ENCODE data around the gene SH3GL3.

DNA sequence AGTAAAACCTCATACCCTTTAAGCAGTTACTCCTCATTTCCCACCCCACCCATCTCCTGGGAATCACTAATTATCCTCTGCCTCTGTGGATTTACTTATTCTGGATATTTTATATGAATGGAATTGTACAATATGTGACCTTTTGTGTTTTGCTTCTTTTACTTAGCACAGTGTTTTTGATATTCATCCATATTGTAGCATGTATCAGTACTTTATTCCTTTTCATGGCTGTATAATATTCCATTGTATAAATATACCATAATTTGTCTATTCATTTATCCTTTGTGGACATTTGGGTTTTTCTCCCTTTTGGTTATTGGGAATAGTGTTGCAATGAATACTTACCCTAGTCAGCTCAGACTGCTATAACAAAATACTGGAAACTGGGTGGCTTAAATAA, 39.2 kb downstream of the SH3GL3 start:
- TF ChIP-seq CAMTA2 (CRISPR knock-in tag; IDR thresholded peaks at IDR 0.05; ENCODE audit: borderline replicate concordance): no peak
- TF ChIP-seq, protein P1, sequence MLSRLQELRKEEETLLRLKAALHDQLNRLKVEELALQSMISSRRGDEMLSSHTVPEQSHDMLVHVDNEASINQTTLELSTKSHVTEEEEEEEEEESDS (CRISPR knock-in tag; IDR thresholded peaks at IDR 0.05; ENCODE audit: borderline replicate concordance): no peak
- TF ChIP-seq, protein P2, sequence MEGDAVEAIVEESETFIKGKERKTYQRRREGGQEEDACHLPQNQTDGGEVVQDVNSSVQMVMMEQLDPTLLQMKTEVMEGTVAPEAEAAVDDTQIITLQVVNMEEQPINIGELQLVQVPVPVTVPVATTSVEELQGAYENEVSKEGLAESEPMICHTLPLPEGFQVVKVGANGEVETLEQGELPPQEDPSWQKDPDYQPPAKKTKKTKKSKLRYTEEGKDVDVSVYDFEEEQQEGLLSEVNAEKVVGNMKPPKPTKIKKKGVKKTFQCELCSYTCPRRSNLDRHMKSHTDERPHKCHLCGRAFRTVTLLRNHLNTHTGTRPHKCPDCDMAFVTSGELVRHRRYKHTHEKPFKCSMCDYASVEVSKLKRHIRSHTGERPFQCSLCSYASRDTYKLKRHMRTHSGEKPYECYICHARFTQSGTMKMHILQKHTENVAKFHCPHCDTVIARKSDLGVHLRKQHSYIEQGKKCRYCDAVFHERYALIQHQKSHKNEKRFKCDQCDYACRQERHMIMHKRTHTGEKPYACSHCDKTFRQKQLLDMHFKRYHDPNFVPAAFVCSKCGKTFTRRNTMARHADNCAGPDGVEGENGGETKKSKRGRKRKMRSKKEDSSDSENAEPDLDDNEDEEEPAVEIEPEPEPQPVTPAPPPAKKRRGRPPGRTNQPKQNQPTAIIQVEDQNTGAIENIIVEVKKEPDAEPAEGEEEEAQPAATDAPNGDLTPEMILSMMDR (CRISPR knock-in tag; IDR thresholded peaks at IDR 0.05): no peak
- no peak for TF ChIP-seq CREB1 (IDR thresholded peaks at IDR 0.05)
- no peak for TF ChIP-seq CREB1 (CRISPR knock-in tag; IDR thresholded peaks at IDR 0.05)
- TF ChIP-seq ZNF263 (CRISPR knock-in tag; IDR thresholded peaks at IDR 0.05): no peak
- TF ChIP-seq ZNF776 (CRISPR knock-in tag; IDR thresholded peaks at IDR 0.05): no peak
- no peak for TF ChIP-seq ZBTB40 (IDR thresholded peaks at IDR 0.05)
- TF ChIP-seq ZBTB40 (CRISPR knock-in tag; IDR thresholded peaks at IDR 0.05): no peak
- no peak for TF ChIP-seq ZBTB38 (CRISPR knock-in tag; IDR thresholded peaks at IDR 0.05)
- TF ChIP-seq MYC (CRISPR knock-in tag; IDR thresholded peaks at IDR 0.05; ENCODE audit: borderline replicate concordance): no peak
- no peak for TF ChIP-seq POLR2A (IDR thresholded peaks at IDR 0.05; ENCODE audit: insufficient read depth in 1 of 2, low read depth in 2 of 2, low read length in 2 of 2)
- TF ChIP-seq EZH2 (conservative IDR thresholded peaks at IDR 0.05; ENCODE audit: low read depth, low read length): no peak
- TF ChIP-seq NFRKB (IDR thresholded peaks at IDR 0.05): no peak
- TF ChIP-seq BHLHE40 (IDR thresholded peaks at IDR 0.05; ENCODE audit: low read length): no peak
- TF ChIP-seq SIN3B (IDR thresholded peaks at IDR 0.05; ENCODE audit: low read length): no peak

Data from HepG2 (cell line).